CD14-positive monocyte (primary cell): ENCODE results near the gene CLDN19. TPM values are rescaled to one million over a fixed set of nuclear protein-coding genes. Genes with fewer than 3 reads are reported as not detected.

ENCODE experiments used
- DNase-seq, 3 donors: peaks; one replicate each; pipeline ENCODE4 v3.0.0-alpha.2; 2011 to 2022
- H2AFZ ChIP-seq: 2 replicates; pipeline ENCODE4 v1.6.0; 2012; ENCODE audit warnings: mild to moderate bottlenecking, low read depth, low read length, inconsistent platforms; ENCODE audit not compliant: insufficient read depth, poor library complexity, severe bottlenecking
- H3K27ac ChIP-seq, 2 donors: 1 replicate in 1 of 2; 2 replicates in 1 of 2; pipeline ENCODE4 v1.5.1; 2012 to 2013; ENCODE audit warnings: low read length in 2 of 2, control low read depth in 1 of 2, inconsistent platforms in 1 of 2, low read depth in 1 of 2, mild to moderate bottlenecking in 1 of 2
- H3K27me3 ChIP-seq, 2 donors: one replicate each; pipeline versions ENCODE4 v1.6.0 to v1.6.1; 2011 to 2013; ENCODE audit warnings: low read length in 2 of 2; ENCODE audit not compliant: control insufficient read depth in 2 of 2, insufficient read depth in 2 of 2
- H3K36me3 ChIP-seq, 2 donors: replicated peaks in 1 of 2; 1 replicate in 1 of 2; 2 replicates in 1 of 2; pipeline versions ENCODE4 v1.5.1 to v1.6.1; 2012 to 2013; ENCODE audit warnings: low read length in 2 of 2, control low read depth in 1 of 2, inconsistent platforms in 1 of 2, mild to moderate bottlenecking in 1 of 2; ENCODE audit not compliant: insufficient read depth in 2 of 2, control insufficient read depth in 1 of 2
- H3K4me1 ChIP-seq, 2 donors: 1 replicate in 1 of 2; 2 replicates in 1 of 2; pipeline versions ENCODE4 v1.5.1 to v1.6.1; 2012 to 2013; ENCODE audit warnings: low read length in 2 of 2, control low read depth in 1 of 2, inconsistent platforms in 1 of 2, mild to moderate bottlenecking in 1 of 2, moderate library complexity in 1 of 2; ENCODE audit not compliant: insufficient read depth in 2 of 2, control insufficient read depth in 1 of 2
- H3K4me2 ChIP-seq: replicated peaks from 2 replicates; pipeline ENCODE3; 2012; ENCODE audit warnings: low read length, moderate library complexity, mild to moderate bottlenecking; ENCODE audit not compliant: poor library complexity, severe bottlenecking; ENCODE audit errors: extremely low read depth
- H3K4me3 ChIP-seq, 3 experiments: fragments of 200-600 bp in 1 of 3; sonication (generic) in 1 of 3; replicated peaks in 1 of 3; 1 replicate in 2 of 3; 2 replicates in 1 of 3; pipeline ENCODE4 v1.5.1; 2011 to 2013; ENCODE audit warnings: low read length in 3 of 3, mild to moderate bottlenecking in 3 of 3, control low read depth in 2 of 3, low read depth in 2 of 3, inconsistent platforms in 1 of 3, moderate library complexity in 1 of 3
- H3K79me2 ChIP-seq: 2 replicates; pipeline ENCODE4 v1.6.0; 2012; ENCODE audit warnings: mild to moderate bottlenecking, control low read depth, inconsistent platforms, low read length, moderate library complexity; ENCODE audit not compliant: insufficient read depth
- H3K9ac ChIP-seq: 2 replicates; pipeline ENCODE4 v1.6.0; 2017; ENCODE audit warnings: low read length, mild to moderate bottlenecking; ENCODE audit not compliant: insufficient read depth, poor library complexity, severe bottlenecking
- H3K9me3 ChIP-seq, 2 donors: replicated peaks in 1 of 2; 1 replicate in 1 of 2; 2 replicates in 1 of 2; pipeline versions ENCODE4 v1.5.1 to v1.6.1; 2012 to 2013; ENCODE audit warnings: low read length in 2 of 2, control low read depth in 1 of 2; ENCODE audit not compliant: control insufficient read depth in 1 of 2, insufficient read depth in 1 of 2
- H4K20me1 ChIP-seq: 2 replicates; pipeline ENCODE4 v1.6.0; 2012; ENCODE audit warnings: mild to moderate bottlenecking, low read length, control low read depth, moderate library complexity; ENCODE audit not compliant: insufficient read depth
- H3K27ac Mint-ChIP-seq, 7 donors: one replicate each; pipeline ENCODE4 v1.8.0; 2020; ENCODE audit warnings: mild to moderate bottlenecking in 7 of 7, mixed read lengths in 7 of 7, moderate library complexity in 6 of 7, inconsistent platforms in 2 of 7
- H3K27me3 Mint-ChIP-seq, 3 donors: one replicate each; pipeline ENCODE4 v1.8.0; 2021 to 2022; ENCODE audit warnings: low read depth in 3 of 3, mild to moderate bottlenecking in 3 of 3, mixed read lengths in 3 of 3, moderate library complexity in 3 of 3, inconsistent platforms in 1 of 3
- H3K36me3 Mint-ChIP-seq, 2 donors: one replicate each; pipeline ENCODE4 v1.8.0; 2020; ENCODE audit warnings: mixed read lengths in 2 of 2, inconsistent platforms in 1 of 2, mild to moderate bottlenecking in 1 of 2
- H3K4me1 Mint-ChIP-seq: one replicate; pipeline ENCODE4 v1.8.0; 2020; ENCODE audit warnings: mild to moderate bottlenecking, mixed read lengths
- H3K4me3 Mint-ChIP-seq, 2 donors: one replicate each; pipeline ENCODE4 v1.8.0; 2020; ENCODE audit warnings: mild to moderate bottlenecking in 2 of 2, mixed read lengths in 2 of 2, moderate library complexity in 1 of 2
- H3K9me3 Mint-ChIP-seq, 7 donors: one replicate each; pipeline ENCODE4 v1.8.0; 2020 to 2022; ENCODE audit warnings: mixed read lengths in 7 of 7, mild to moderate bottlenecking in 6 of 7, moderate library complexity in 6 of 7, inconsistent platforms in 2 of 7
- CTCF ChIP-seq: fragments of 200-600 bp; IDR thresholded peaks from one replicate; pipeline ENCODE4 v1.8.0; 2022; ENCODE audit warnings: antibody characterized with exemption, mild to moderate bottlenecking
- WGBS: methylation state at CpG from one replicate; pipeline ENCODE4 v1.1.5; 2013; ENCODE audit warnings: missing lambda C conversion rate; ENCODE audit not compliant: insufficient coverage; 5-methylcytosine and 5-hydroxymethylcytosine counted together
- intact Hi-C, 2 donors: fragments of 100-400 bp; cut with micrococcal nuclease; formaldehyde crosslinking; loops; one replicate each; pipeline versions ENCODE4 v1.15.0 to v1.15.1; 2023
- polyA plus RNA-seq, 3 donors: library from polyadenylated mRNA; depleted of rRNA in 1 of 3; unstranded in 2 of 3; stranded (reverse) in 1 of 3; fragments of 300-500 nt in 2 of 3; fragments of >200 nt in 1 of 3; fragmentation: Illumina TruSeq in 2 of 3; gene quantifications; 1 replicate in 2 of 3; 2 replicates in 1 of 3; pipeline ENCODE4 v1.2.3, GENCODE V29; 2012 to 2021

Gene CLDN19
- polyA plus RNA-seq, 3 donors, result not detected

GRCh38 chr1:42703888-42704464 is 36.1 kb downstream of the CLDN19 start:
- Mint-ChIP-seq H3K4me3 (no peak overlapping the region), H3K27ac (peak overlapping the region in 2 of 7 donors; percentile 1 to 7), H3K9me3 (peaks cover 0 to 5% (median 2%) of the 10 kb centered on the region in 7 donors), H3K36me3 (peaks cover 80 to 93% of the 10 kb centered on the region in 2 donors), H3K4me1 (no peaks in the 10 kb centered on the region), H3K27me3 (no peaks in the 10 kb centered on the region)
- Histone ChIP-seq H3K27me3 (no peaks in the 10 kb centered on the region), H3K36me3 (peaks cover 75 to 98% of the 10 kb centered on the region in 2 donors), H3K4me2 (no peak overlapping the region), H3K9ac (no peak overlapping the region), H4K20me1 (peaks cover 70% of the 10 kb centered on the region), H3K79me2 (peaks cover 17% of the 10 kb centered on the region), H3K4me3 (no peak overlapping the region), H2AFZ (no peak overlapping the region), H3K4me1 (no peaks in the 10 kb centered on the region), H3K9me3 (peaks cover 0 to 2% of the 10 kb centered on the region in 2 donors), H3K27ac (no peak overlapping the region)
- WGBS, result 100% methylated on average over 3 of the region's 7 CpGs
- TF ChIP-seq CTCF, result no peak
- DNase-seq, result no peak
- intact Hi-C loops, result no loop called here

GRCh38 chr1:42700006-42700405 is 40.0 kb downstream of the CLDN19 start:
- H3K27ac ChIP-seq, result peak overlapping the region in 1 of 2 donors; percentile 23
- Mint-ChIP-seq H3K36me3 (peaks cover 97 to 100% of the 10 kb centered on the region in 2 donors), H3K4me3 (no peak overlapping the region), H3K27me3 (no peaks in the 10 kb centered on the region), H3K4me1 (no peaks in the 10 kb centered on the region), H3K9me3 (no peaks in the 10 kb centered on the region), H3K27ac (peak overlapping the region in 1 of 7 donors; percentile 37)
- H3K9ac ChIP-seq, result no peak overlapping the region
- DNase-seq, result no peak
- intact Hi-C loops, result no loop called here
- no peak overlapping the region for H2AFZ ChIP-seq
- no peaks in the 10 kb centered on the region for H3K4me1 ChIP-seq
- H4K20me1 ChIP-seq, result peaks cover 88% of the 10 kb centered on the region
- H3K79me2 ChIP-seq, result peaks cover 50% of the 10 kb centered on the region
- TF ChIP-seq CTCF, result no peak
- H3K4me3 ChIP-seq, result no peak overlapping the region
- no peaks in the 10 kb centered on the region for H3K9me3 ChIP-seq
- H3K36me3 ChIP-seq, result peaks cover 91 to 100% of the 10 kb centered on the region in 2 donors
- H3K4me2 ChIP-seq, result no peak overlapping the region
- no peaks in the 10 kb centered on the region for H3K27me3 ChIP-seq
